CD14-positive monocyte (primary cell): ENCODE data around the gene NKG7. TPM values are rescaled to one million over a fixed set of nuclear protein-coding genes. Genes with fewer than 3 reads are reported as not detected.

Source experiments
- DNase-seq, 3 donors: peaks; one replicate each; pipeline ENCODE4 v3.0.0-alpha.2; 2011 to 2022
- H2AFZ ChIP-seq: 2 replicates; pipeline ENCODE4 v1.6.0; 2012; ENCODE audit warnings: mild to moderate bottlenecking, low read depth, low read length, inconsistent platforms; ENCODE audit not compliant: insufficient read depth, poor library complexity, severe bottlenecking
- H3K27ac ChIP-seq, 2 donors: 1 replicate in 1 of 2; 2 replicates in 1 of 2; pipeline ENCODE4 v1.5.1; 2012 to 2013; ENCODE audit warnings: low read length in 2 of 2, control low read depth in 1 of 2, inconsistent platforms in 1 of 2, low read depth in 1 of 2, mild to moderate bottlenecking in 1 of 2
- H3K27me3 ChIP-seq, 2 donors: one replicate each; pipeline versions ENCODE4 v1.6.0 to v1.6.1; 2011 to 2013; ENCODE audit warnings: low read length in 2 of 2; ENCODE audit not compliant: control insufficient read depth in 2 of 2, insufficient read depth in 2 of 2
- H3K36me3 ChIP-seq, 2 donors: replicated peaks in 1 of 2; 1 replicate in 1 of 2; 2 replicates in 1 of 2; pipeline versions ENCODE4 v1.5.1 to v1.6.1; 2012 to 2013; ENCODE audit warnings: low read length in 2 of 2, control low read depth in 1 of 2, inconsistent platforms in 1 of 2, mild to moderate bottlenecking in 1 of 2; ENCODE audit not compliant: insufficient read depth in 2 of 2, control insufficient read depth in 1 of 2
- H3K4me1 ChIP-seq, 2 donors: 1 replicate in 1 of 2; 2 replicates in 1 of 2; pipeline versions ENCODE4 v1.5.1 to v1.6.1; 2012 to 2013; ENCODE audit warnings: low read length in 2 of 2, control low read depth in 1 of 2, inconsistent platforms in 1 of 2, mild to moderate bottlenecking in 1 of 2, moderate library complexity in 1 of 2; ENCODE audit not compliant: insufficient read depth in 2 of 2, control insufficient read depth in 1 of 2
- H3K4me2 ChIP-seq: replicated peaks from 2 replicates; pipeline ENCODE3; 2012; ENCODE audit warnings: low read length, moderate library complexity, mild to moderate bottlenecking; ENCODE audit not compliant: poor library complexity, severe bottlenecking; ENCODE audit errors: extremely low read depth
- H3K4me3 ChIP-seq, 3 experiments: fragments of 200-600 bp in 1 of 3; sonication (generic) in 1 of 3; replicated peaks in 1 of 3; 1 replicate in 2 of 3; 2 replicates in 1 of 3; pipeline ENCODE4 v1.5.1; 2011 to 2013; ENCODE audit warnings: low read length in 3 of 3, mild to moderate bottlenecking in 3 of 3, control low read depth in 2 of 3, low read depth in 2 of 3, inconsistent platforms in 1 of 3, moderate library complexity in 1 of 3
- H3K79me2 ChIP-seq: 2 replicates; pipeline ENCODE4 v1.6.0; 2012; ENCODE audit warnings: mild to moderate bottlenecking, control low read depth, inconsistent platforms, low read length, moderate library complexity; ENCODE audit not compliant: insufficient read depth
- H3K9ac ChIP-seq: 2 replicates; pipeline ENCODE4 v1.6.0; 2017; ENCODE audit warnings: low read length, mild to moderate bottlenecking; ENCODE audit not compliant: insufficient read depth, poor library complexity, severe bottlenecking
- H3K9me3 ChIP-seq, 2 donors: replicated peaks in 1 of 2; 1 replicate in 1 of 2; 2 replicates in 1 of 2; pipeline versions ENCODE4 v1.5.1 to v1.6.1; 2012 to 2013; ENCODE audit warnings: low read length in 2 of 2, control low read depth in 1 of 2; ENCODE audit not compliant: control insufficient read depth in 1 of 2, insufficient read depth in 1 of 2
- H4K20me1 ChIP-seq: 2 replicates; pipeline ENCODE4 v1.6.0; 2012; ENCODE audit warnings: mild to moderate bottlenecking, low read length, control low read depth, moderate library complexity; ENCODE audit not compliant: insufficient read depth
- H3K27ac Mint-ChIP-seq, 7 donors: one replicate each; pipeline ENCODE4 v1.8.0; 2020; ENCODE audit warnings: mild to moderate bottlenecking in 7 of 7, mixed read lengths in 7 of 7, moderate library complexity in 6 of 7, inconsistent platforms in 2 of 7
- H3K27me3 Mint-ChIP-seq, 3 donors: one replicate each; pipeline ENCODE4 v1.8.0; 2021 to 2022; ENCODE audit warnings: low read depth in 3 of 3, mild to moderate bottlenecking in 3 of 3, mixed read lengths in 3 of 3, moderate library complexity in 3 of 3, inconsistent platforms in 1 of 3
- H3K36me3 Mint-ChIP-seq, 2 donors: one replicate each; pipeline ENCODE4 v1.8.0; 2020; ENCODE audit warnings: mixed read lengths in 2 of 2, inconsistent platforms in 1 of 2, mild to moderate bottlenecking in 1 of 2
- H3K4me1 Mint-ChIP-seq: one replicate; pipeline ENCODE4 v1.8.0; 2020; ENCODE audit warnings: mild to moderate bottlenecking, mixed read lengths
- H3K4me3 Mint-ChIP-seq, 2 donors: one replicate each; pipeline ENCODE4 v1.8.0; 2020; ENCODE audit warnings: mild to moderate bottlenecking in 2 of 2, mixed read lengths in 2 of 2, moderate library complexity in 1 of 2
- H3K9me3 Mint-ChIP-seq, 7 donors: one replicate each; pipeline ENCODE4 v1.8.0; 2020 to 2022; ENCODE audit warnings: mixed read lengths in 7 of 7, mild to moderate bottlenecking in 6 of 7, moderate library complexity in 6 of 7, inconsistent platforms in 2 of 7
- WGBS: methylation state at CpG from one replicate; pipeline ENCODE4 v1.1.5; 2013; ENCODE audit warnings: missing lambda C conversion rate; ENCODE audit not compliant: insufficient coverage; 5-methylcytosine and 5-hydroxymethylcytosine counted together
- intact Hi-C, 2 donors: fragments of 100-400 bp; cut with micrococcal nuclease; formaldehyde crosslinking; loops; one replicate each; pipeline versions ENCODE4 v1.15.0 to v1.15.1; 2023
- polyA plus RNA-seq, 3 donors: library from polyadenylated mRNA; depleted of rRNA in 1 of 3; unstranded in 2 of 3; stranded (reverse) in 1 of 3; fragments of 300-500 nt in 2 of 3; fragments of >200 nt in 1 of 3; fragmentation: Illumina TruSeq in 2 of 3; gene quantifications; 1 replicate in 2 of 3; 2 replicates in 1 of 3; pipeline ENCODE4 v1.2.3, GENCODE V29; 2012 to 2021
- TF ChIP-seq, protein P1 (sequence below): fragments of 200-600 bp; IDR thresholded peaks from one replicate; pipeline ENCODE4 v1.8.0; 2022; ENCODE audit warnings: antibody characterized with exemption, mild to moderate bottlenecking

The NKG7 gene
- polyA plus RNA-seq, 3 donors = 11.1 to 19.9 (median 16.4) TPM

DNA sequence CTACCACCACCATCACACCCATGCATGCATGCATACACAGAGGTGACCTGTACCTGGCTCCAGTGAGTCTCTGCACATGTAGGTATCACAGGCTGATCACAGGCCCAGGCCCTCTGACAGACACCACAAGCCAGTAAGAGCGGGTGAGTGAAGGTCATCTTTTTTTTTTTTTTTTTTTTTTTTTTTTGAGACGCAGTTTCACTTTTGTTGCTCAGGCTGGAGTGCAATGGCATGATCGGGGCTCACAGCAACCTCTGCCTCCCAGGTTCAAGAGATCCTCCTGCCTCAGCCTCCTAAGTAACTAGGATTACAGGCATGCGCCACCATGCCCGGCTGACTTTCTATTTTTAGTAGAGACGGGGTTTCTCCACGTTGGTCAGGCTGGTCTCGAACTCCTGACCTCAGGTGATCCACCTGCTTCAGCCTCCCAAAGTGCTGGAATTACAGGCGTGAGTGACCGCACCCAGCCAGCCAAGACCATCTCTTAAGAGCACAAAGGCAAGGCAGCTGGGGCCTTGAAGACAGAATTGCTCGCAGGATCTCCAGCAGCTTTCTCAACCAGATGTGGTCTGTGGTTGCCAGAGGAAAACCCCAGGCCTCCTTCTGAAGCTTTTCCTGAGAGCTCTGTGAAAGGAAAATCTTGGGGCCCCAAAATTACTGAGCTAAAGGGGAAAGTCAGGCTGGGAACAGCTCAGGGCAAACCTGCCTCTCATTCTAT is 3.2 kb upstream of the NKG7 start:
- Histone ChIP-seq H3K4me3 (no peak overlapping the region), H4K20me1 (no peaks in the 10 kb centered on the region), H3K36me3 (no peaks in the 10 kb centered on the region), H3K27ac (no peak overlapping the region), H3K9me3 (no peaks in the 10 kb centered on the region), H3K79me2 (peaks cover 19% of the 10 kb centered on the region), H3K9ac (no peak overlapping the region), H3K4me2 (no peak overlapping the region), H2AFZ (peak overlapping the region; percentile 56), H3K4me1 (peaks cover 37 to 45% of the 10 kb centered on the region in 2 donors), H3K27me3 (no peaks in the 10 kb centered on the region)
- peak in 1 of 3 donors; percentile 62 for DNase-seq
- 6% methylated on average over 6 of the region's 11 CpGs for WGBS
- intact Hi-C loops = no loop called here
- Mint-ChIP-seq H3K9me3 (peaks cover 0 to 1% (median 0%) of the 10 kb centered on the region in 7 donors), H3K27me3 (peaks cover 0 to 3% (median 0%) of the 10 kb centered on the region in 3 donors), H3K4me1 (peaks cover 57% of the 10 kb centered on the region), H3K36me3 (peaks cover 0 to 1% of the 10 kb centered on the region in 2 donors), H3K4me3 (no peak overlapping the region), H3K27ac (peak overlapping the region in 5 of 7 donors; percentile 18 to 84 (median 51))
- TF ChIP-seq, protein P1, sequence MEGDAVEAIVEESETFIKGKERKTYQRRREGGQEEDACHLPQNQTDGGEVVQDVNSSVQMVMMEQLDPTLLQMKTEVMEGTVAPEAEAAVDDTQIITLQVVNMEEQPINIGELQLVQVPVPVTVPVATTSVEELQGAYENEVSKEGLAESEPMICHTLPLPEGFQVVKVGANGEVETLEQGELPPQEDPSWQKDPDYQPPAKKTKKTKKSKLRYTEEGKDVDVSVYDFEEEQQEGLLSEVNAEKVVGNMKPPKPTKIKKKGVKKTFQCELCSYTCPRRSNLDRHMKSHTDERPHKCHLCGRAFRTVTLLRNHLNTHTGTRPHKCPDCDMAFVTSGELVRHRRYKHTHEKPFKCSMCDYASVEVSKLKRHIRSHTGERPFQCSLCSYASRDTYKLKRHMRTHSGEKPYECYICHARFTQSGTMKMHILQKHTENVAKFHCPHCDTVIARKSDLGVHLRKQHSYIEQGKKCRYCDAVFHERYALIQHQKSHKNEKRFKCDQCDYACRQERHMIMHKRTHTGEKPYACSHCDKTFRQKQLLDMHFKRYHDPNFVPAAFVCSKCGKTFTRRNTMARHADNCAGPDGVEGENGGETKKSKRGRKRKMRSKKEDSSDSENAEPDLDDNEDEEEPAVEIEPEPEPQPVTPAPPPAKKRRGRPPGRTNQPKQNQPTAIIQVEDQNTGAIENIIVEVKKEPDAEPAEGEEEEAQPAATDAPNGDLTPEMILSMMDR = no peak

DNA sequence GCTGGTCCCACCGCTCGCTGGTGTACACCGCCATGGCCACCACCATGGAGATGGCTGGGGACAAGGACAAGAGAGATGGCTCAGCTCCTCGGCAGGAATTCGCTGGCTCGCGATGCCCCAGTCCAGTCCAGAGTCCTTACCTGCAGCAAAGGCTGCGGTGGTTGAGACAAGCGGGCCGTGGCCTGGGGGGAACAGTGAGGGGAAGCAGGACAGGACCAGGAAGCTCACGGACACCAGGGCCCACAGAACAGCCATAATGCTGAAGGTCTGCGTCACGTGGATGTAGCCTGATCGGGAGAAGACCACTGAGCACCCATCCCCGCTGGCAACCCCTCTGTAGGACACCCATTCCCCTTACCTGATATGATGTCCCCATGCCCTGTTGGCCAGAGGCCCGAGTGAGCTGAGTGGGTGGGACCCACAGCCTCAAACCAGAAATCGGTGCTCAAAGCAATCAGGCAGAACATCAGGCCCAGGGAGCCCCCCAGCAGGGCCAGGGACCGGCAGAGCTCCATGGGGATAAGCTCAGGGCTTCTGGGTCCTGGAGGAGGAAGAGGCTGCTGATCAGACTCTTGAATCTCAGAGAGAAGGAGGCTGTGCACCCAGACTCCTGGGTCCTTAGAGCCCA is 319 bp downstream of the NKG7 start:
- peaks cover 71% of the 10 kb centered on the region for H3K4me1 Mint-ChIP-seq

More for the DNA sequence above, 319 bp downstream of the NKG7 start:
- Histone ChIP-seq H3K27me3 (no peaks in the 10 kb centered on the region), H3K4me1 (peaks cover 51 to 73% of the 10 kb centered on the region in 2 donors), H4K20me1 (no peaks in the 10 kb centered on the region), H2AFZ (peak overlapping the region; percentile 79), H3K79me2 (peaks cover 43% of the 10 kb centered on the region), H3K36me3 (no peaks in the 10 kb centered on the region), H3K4me3 (peak overlapping the region in 1 of 3 experiments; percentile 62), H3K9ac (peak overlapping the region; percentile 57), H3K27ac (peak overlapping the region; percentile 47 to 81), H3K9me3 (no peaks in the 10 kb centered on the region), H3K4me2 (peak overlapping the region; percentile 62)
- no peak for DNase-seq
- Mint-ChIP-seq H3K4me3 (peak overlapping the region; percentile 59 to 73), H3K9me3 (peaks cover 0 to 1% (median 0%) of the 10 kb centered on the region in 7 donors), H3K27me3 (peaks cover 0 to 2% (median 0%) of the 10 kb centered on the region in 3 donors), H3K27ac (peak overlapping the region; percentile 25 to 89 (median 82)), H3K36me3 (peaks cover 0 to 1% of the 10 kb centered on the region in 2 donors)
- intact Hi-C loops = no loop called here
- TF ChIP-seq, protein P1 = no peak
- WGBS = 60% methylated on average over 18 of the region's 18 CpGs
